Osteoblast (primary cell): ENCODE measurements around the gene TOMM20L. TPM values are rescaled to one million over a fixed set of nuclear protein-coding genes. Genes with fewer than 3 reads are reported as not detected.

ENCODE experiments used
- DNase-seq: peaks from one replicate; pipeline ENCODE4 v3.0.0; 2011; ENCODE audit warnings: low spot score, mixed read lengths; ENCODE audit not compliant: insufficient read length; ENCODE audit errors: missing footprints
- H2AFZ ChIP-seq: 2 replicates; pipeline ENCODE4 v1.6.0; 2011; ENCODE audit warnings: mild to moderate bottlenecking, low read length
- H3K27ac ChIP-seq: 2 replicates; pipeline ENCODE4 v1.5.1; 2011; ENCODE audit warnings: mild to moderate bottlenecking, low read depth, low read length, moderate library complexity
- H3K27me3 ChIP-seq: 2 replicates; pipeline ENCODE4 v1.6.0; 2012; ENCODE audit warnings: mild to moderate bottlenecking, control low read depth, inconsistent platforms, low read length, moderate library complexity; ENCODE audit not compliant: insufficient read depth
- H3K36me3 ChIP-seq: 2 replicates; pipeline ENCODE4 v1.5.1; 2011; ENCODE audit warnings: mild to moderate bottlenecking, low read length, control low read depth, moderate library complexity; ENCODE audit not compliant: insufficient read depth
- H3K4me1 ChIP-seq: 2 replicates; pipeline ENCODE4 v1.5.1; 2011; ENCODE audit warnings: mild to moderate bottlenecking, low read length, control low read depth, moderate library complexity; ENCODE audit not compliant: insufficient read depth
- H3K4me2 ChIP-seq: 2 replicates; pipeline ENCODE4 v1.6.0; 2011; ENCODE audit warnings: mild to moderate bottlenecking, low read length; ENCODE audit not compliant: insufficient read depth
- H3K4me3 ChIP-seq: fragments of 200-600 bp; sonication (generic); 3 replicates; pipeline ENCODE4 v1.5.1; 2012; ENCODE audit warnings: mild to moderate bottlenecking, low read length, inconsistent platforms; ENCODE audit not compliant: insufficient read depth
- H3K79me2 ChIP-seq: 2 replicates; pipeline ENCODE4 v1.6.0; 2012; ENCODE audit warnings: mild to moderate bottlenecking, low read length, control low read depth, inconsistent platforms; ENCODE audit not compliant: insufficient read depth
- H3K9me3 ChIP-seq: 2 replicates; pipeline ENCODE4 v1.5.1; 2011; ENCODE audit warnings: low read depth, low read length, control low read depth
- H4K20me1 ChIP-seq: 2 replicates; pipeline ENCODE4 v1.6.0; 2012; ENCODE audit warnings: mild to moderate bottlenecking, low read length, control low read depth; ENCODE audit not compliant: insufficient read depth
- CTCF ChIP-seq: IDR thresholded peaks from 2 replicates; pipeline ENCODE4 v1.5.1; 2011; ENCODE audit warnings: mild to moderate bottlenecking, low read depth, low read length, moderate library complexity; ENCODE audit errors: extremely low read depth
- small RNA-seq: library from RNA; depleted of rRNA; stranded (forward); fragments of <200 nt; gene quantifications from one replicate; pipeline ENCODE3, GENCODE V24; 2012
- total RNA-seq: library from RNA; depleted of rRNA; stranded (reverse); fragments of >200 nt; gene quantifications from 2 replicates; pipeline ENCODE4 v1.2.3, GENCODE V29; 2012

TOMM20L gene
- total RNA-seq, 1 donor = not detected

GRCh38 chr14:58430156-58430555 is 34.4 kb downstream of the TOMM20L start:
- Histone ChIP-seq H3K4me2 (peak overlapping the region; percentile 91), H3K4me3 (no peak overlapping the region), H3K79me2 (peaks cover 37% of the 10 kb centered on the region), H3K9me3 (no peaks in the 10 kb centered on the region), H4K20me1 (no peaks in the 10 kb centered on the region), H3K4me1 (peaks cover 21% of the 10 kb centered on the region), H3K27me3 (no peaks in the 10 kb centered on the region), H3K36me3 (peaks cover 30% of the 10 kb centered on the region), H3K27ac (peak overlapping the region; percentile 10), H2AFZ (no peak overlapping the region)
- TF ChIP-seq CTCF = no peak
- peak; percentile 75 for DNase-seq

- no peak overlapping the region for H3K27ac ChIP-seq
- H3K4me3 ChIP-seq = no peak overlapping the region
- H3K79me2 ChIP-seq = no peaks in the 10 kb centered on the region
- H3K9me3 ChIP-seq = no peaks in the 10 kb centered on the region
- H3K4me1 ChIP-seq = no peaks in the 10 kb centered on the region
- no peaks in the 10 kb centered on the region for H4K20me1 ChIP-seq
- H2AFZ ChIP-seq = no peak overlapping the region
- TF ChIP-seq CTCF = no peak
- H3K36me3 ChIP-seq = peaks cover 22% of the 10 kb centered on the region
- H3K4me2 ChIP-seq = no peak overlapping the region
- DNase-seq = no peak
- H3K27me3 ChIP-seq = no peaks in the 10 kb centered on the region
These were observed 43.7 kb downstream of the TOMM20L start for GRCh38 chr14:58439476-58439875.

- no peak overlapping the region for H3K4me3 ChIP-seq
- peaks cover 27% of the 10 kb centered on the region for H3K36me3 ChIP-seq
- no peak for TF ChIP-seq CTCF
- H3K27me3 ChIP-seq = no peaks in the 10 kb centered on the region
- no peak overlapping the region for H2AFZ ChIP-seq
- no peak overlapping the region for H3K27ac ChIP-seq
- H3K79me2 ChIP-seq = no peaks in the 10 kb centered on the region
- no peak for DNase-seq
- no peaks in the 10 kb centered on the region for H3K9me3 ChIP-seq
- no peaks in the 10 kb centered on the region for H4K20me1 ChIP-seq
- H3K4me1 ChIP-seq = no peaks in the 10 kb centered on the region
- H3K4me2 ChIP-seq = no peak overlapping the region
These were observed 48.9 kb downstream of the TOMM20L start for GRCh38 chr14:58444627-58445026.

GRCh38 chr14:58455593-58456265 is 60.0 kb downstream of the TOMM20L start:
- no peaks in the 10 kb centered on the region for H4K20me1 ChIP-seq
- peak; percentile 43 for DNase-seq
- H3K36me3 ChIP-seq = peaks cover 22% of the 10 kb centered on the region
- no peak overlapping the region for H3K4me3 ChIP-seq
- peak overlapping the region; percentile 6 for H3K4me2 ChIP-seq
- H3K79me2 ChIP-seq = no peaks in the 10 kb centered on the region
- H3K4me1 ChIP-seq = peaks cover 6% of the 10 kb centered on the region
- no peaks in the 10 kb centered on the region for H3K9me3 ChIP-seq
- TF ChIP-seq CTCF = no peak
- H3K27me3 ChIP-seq = no peaks in the 10 kb centered on the region
- no peak overlapping the region for H3K27ac ChIP-seq
- H2AFZ ChIP-seq = no peak overlapping the region

Small RNAs within 50 kb of the gene (small RNA-seq; reads per million reads assigned to genes)
- not detected for gene RF00019

Other genes with a start within 250 kb of the TOMM20L start
- 10.9 and 14.1 TPM in 2 replicates for gene ARMH4, start 243.7 kb upstream of the TOMM20L start, total RNA-seq
- 63.0 and 71.9 TPM in 2 replicates for gene ACTR10, start 195.8 kb upstream of the TOMM20L start, total RNA-seq
- gene PSMA3, start 151.1 kb upstream of the TOMM20L start, total RNA-seq = 76.7 and 83.1 TPM in 2 replicates
- 14.4 and 14.5 TPM in 2 replicates for gene ARID4A, start 97.4 kb upstream of the TOMM20L start, total RNA-seq
- 18.1 and 24.2 TPM in 2 replicates for gene TIMM9, start 31.6 kb downstream of the TOMM20L start, total RNA-seq
- gene KIAA0586, start 31.8 kb downstream of the TOMM20L start, total RNA-seq = 17.7 and 19.7 TPM in 2 replicates
- gene DACT1, start 242.0 kb downstream of the TOMM20L start, total RNA-seq = 74.8 and 75.6 TPM in 2 replicates